GM18520 (cell line): ENCODE measurements around the gene GHRL.
"Not testable (repeated sequence)": the region's sequence is repeated elsewhere in the genome, so short reads cannot be mapped to it uniquely, and the experiment has no call there.

Source experiments
- ATAC-seq: cut with Tn5 transposase; IDR thresholded peaks from one replicate; pipeline ENCODE4 v1.9.1; 2021; ENCODE audit not compliant: unreplicated experiment

The GHRL gene

DNA sequence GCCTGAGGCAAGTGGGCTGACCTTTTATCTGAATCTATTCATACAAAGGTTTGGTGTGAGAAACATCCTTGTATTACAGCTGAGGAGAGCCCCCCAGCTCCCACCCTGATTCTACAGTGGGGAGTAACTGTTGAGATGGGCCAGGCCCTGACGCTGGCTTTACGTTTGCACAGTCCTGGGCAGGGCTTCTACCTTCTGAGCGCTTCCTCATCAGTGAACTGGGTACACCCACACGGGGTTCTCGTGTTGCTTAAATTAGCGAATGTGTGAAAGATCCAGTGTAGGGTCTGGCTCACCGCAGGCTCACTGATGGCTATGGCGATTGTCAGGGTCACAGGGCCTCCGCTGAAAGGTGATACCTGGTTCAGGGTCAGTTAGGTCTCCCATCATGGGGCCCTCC, 7.3 kb upstream of the GHRL start:
- no peak for ATAC-seq

DNA sequence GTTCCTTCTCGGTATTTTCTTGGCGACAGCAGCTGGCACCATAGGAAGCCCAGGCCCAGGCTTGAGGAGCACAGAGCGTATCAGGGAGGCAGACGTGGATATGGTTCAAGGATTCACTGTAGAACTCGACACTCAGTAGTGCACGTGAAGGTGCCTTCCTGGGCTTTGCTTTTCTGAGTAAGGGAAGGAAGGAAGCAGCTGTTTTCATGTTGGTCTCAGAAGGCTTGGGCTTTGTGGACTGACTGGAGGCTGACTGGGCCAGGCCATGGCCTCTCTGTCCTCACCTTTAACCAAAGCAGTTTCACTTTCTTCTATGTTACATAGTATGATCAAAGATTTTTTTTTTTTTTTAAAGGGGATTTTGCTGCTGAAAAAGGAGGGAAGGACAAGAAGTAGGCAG, 6.9 kb upstream of the GHRL start:
- ATAC-seq, result peak; percentile 59

DNA sequence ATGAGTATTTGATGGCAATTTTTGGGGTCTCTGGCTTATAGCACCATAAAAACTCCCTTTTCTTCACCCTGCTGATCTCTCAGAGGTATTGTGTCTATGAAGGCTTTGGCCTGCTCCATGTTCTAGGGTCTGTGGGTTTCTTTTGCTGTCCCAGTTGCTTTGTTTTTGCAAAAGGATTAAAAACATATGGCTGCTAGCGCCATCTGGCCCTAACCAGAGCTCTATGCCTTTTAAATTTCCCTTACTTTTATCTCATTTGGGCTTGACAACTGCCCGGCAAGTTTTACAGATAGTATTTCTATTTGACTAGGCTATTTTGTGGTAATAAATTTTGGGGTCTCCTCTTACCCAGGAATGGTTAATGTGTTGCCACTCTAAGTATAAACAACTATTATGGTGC, 6.4 kb upstream of the GHRL start:
- no peak for ATAC-seq

DNA sequence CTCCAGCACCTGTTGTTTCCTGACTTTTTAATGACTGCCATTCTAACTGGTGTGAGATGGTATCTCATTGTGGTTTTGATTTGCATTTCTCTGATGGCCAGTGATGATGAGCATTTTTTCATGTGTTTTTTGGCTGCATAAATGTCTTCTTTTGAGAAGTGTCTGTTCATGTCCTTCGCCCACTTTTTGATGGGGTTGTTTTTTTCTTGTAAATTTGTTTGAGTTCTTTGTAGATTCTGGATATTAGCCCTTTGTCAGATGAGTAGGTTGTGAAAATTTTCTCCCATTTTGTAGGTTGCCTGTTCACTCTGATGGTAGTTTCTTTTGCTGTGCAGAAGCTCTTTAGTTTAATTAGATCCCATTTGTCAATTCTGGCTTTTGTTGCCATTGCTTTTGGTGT, 5.3 kb upstream of the GHRL start:
- ATAC-seq, result not testable (repeated sequence)

DNA sequence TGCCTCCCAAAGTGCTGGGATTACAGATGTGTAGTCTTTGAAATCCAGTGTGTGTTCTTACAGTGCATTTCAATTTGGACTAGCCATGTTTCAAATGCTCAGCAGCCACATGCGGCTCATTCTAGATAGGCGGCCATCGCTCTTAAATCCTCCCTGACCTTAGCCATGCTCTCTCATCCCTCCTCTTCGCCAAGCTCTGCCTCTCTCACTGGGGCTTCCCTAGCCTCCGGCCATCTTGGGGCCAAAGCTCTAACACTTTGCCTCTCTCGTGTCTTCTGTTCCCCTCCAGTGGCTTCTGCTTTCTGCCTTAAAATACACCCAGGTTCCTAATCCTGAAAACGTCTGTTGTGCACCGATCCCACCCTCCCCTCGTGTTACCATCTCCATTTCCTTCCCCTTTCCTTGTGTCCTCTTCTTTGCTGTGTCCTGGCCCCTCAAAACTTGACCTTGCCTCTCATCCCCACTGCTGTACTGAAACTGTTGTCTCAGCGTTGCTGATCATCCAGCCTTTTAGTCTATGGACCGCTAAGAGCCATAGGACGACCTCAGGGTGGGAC, 1.4 kb upstream of the GHRL start:
- no peak for ATAC-seq

DNA sequence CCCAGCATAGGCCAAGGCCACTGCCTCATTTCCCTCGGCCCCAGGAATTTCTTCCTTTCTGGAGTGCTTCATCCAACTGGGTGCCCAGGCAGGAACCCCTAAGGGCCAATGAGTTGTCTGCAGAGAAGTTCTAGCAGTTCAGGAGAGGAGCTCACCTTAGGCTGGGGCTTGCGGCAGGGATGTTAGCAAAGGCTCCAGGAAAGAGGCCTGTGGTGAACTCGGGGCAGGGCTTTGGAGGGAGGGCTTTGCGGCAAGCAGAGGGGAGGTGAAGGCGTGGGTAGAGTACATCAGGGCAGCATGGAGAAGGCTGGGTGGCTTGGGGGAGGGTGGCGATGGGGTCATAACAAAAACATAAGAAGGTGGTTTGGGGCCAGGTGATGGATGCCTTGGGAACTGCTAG, 1.1 kb downstream of the GHRL start:
- no peak for ATAC-seq

DNA sequence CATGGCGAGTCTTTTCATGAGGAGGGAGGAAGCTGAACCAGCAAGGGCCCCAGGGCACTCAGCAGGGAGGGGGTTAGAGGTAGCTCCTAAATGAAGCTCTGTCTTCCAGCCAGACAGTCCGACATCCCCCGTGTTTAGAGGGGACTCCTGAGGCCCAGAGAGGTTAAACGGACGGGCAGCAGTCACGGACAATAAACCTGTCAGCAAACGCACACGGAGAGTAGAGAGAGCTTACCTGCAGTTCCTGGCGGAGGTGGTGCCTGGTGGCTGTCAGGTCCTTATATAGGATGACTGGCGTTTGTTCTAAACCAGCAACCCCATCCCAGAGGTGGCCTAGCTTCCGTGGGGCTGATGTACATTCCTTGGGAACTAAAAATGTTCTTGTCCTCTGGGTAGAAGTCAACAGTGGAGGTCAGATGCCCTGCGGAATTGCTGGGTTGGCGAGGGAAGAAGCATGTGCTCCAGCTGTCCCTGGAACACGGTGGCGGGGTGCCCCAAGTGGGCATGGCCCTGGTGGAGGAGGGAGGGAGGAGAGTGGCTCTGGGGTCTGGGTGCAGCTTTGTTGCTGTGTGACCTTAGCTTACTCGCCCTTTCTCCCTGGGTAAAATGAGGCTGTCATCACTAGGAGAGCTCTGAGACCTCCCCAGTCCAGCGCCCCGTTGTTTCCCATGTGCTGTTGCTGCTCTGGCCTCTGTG, 2.1 kb downstream of the GHRL start:
- ATAC-seq, result no peak

DNA sequence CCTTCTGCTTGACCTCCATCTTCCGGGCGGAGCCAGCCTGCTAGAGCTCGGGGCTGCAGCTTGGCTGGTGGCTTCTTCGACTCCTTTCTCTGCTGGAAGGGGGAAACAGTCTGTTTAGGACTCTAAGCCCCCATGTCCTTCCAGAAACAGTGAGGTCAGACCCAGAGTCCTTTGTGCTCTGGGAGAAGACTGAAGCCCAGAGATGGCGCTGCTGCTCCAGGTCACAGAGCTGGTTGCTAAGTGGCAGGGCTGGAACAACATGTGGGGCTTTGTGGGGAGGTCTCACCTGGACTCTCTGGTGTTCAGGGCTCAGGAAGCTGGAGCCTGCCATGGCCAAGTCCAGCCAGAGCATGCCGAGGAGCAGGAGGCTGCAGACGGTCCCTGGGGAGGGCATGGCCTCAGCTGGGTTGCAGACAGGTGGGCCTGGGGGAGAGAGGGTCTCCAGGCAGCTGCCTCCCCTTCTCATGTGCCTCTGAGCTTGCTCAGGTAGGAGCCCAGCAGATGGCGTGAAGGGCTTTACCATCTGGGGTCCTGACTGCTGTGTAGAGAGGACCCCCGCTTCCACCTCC, 2.9 kb downstream of the GHRL start:
- ATAC-seq, result no peak

DNA sequence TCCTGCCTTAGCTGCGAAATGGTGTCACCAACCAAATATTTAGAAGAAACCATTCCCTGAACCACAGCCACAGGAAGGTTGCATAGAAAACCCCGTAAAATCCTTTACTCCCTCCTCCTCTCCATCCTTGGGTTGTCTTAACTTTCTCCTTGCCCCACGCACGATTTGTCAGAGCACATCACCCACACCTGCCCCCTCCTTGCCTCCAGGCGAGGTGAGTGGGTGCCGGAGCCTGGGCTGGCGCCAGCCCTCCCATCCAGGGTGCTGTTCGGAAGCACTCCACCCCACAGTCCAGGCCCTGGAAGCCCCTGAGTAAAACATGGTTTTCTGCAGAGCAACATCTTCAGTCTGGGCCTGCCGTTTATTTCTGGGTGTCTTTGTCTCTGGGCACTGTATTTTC, 3.7 kb downstream of the GHRL start:
- ATAC-seq, result no peak

DNA sequence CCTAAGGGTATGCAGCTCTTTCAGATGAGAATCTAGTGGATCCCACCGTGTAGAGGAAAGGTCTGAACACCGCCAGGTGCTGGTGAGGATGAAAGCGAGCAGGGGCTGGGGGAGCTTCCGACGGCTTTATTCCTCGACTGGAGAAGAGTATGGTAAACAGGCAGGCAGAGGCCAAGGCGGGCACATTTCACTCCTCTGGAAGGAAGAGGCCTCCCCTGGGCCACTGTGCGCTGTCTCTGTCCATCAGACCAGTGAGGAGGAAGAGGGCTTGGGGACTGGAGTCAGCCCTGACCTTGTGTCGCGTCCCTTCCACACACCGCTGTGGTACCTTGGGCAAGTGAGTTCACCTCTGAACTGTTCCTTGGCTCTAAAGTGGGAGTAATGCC, 4.2 kb downstream of the GHRL start:
- ATAC-seq, result no peak

DNA sequence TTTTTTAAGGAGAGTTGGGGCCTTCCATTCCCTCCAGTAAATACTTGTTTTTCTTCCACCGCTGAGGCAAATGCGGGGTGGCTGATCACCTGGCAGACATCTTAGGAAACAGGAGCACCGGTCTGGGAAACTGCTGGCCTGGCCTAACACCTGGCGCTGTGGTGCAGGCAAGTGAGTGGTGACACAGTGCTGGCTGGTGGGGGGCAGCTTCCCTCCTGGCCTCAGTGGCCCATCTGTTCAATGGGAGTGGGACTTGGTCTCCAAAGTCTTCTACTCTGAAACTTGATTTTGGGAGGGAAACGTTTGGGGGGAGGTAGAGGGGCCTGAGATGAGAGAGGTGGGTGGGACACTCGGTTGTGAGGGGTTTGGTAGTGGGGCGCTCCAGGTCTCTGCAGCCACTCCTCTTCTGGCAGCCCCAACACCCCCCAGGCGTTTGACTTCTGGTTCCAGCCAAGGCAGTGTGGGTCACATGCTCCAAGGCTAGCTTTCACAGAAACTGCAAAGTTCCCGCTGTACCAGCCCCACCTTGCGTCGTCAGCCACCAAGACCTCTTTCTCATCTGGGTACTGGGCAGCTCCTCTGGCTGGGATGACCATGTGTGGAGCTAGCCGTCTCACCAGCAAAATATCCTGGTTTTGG, 4.7 kb downstream of the GHRL start:
- ATAC-seq, result no peak

DNA sequence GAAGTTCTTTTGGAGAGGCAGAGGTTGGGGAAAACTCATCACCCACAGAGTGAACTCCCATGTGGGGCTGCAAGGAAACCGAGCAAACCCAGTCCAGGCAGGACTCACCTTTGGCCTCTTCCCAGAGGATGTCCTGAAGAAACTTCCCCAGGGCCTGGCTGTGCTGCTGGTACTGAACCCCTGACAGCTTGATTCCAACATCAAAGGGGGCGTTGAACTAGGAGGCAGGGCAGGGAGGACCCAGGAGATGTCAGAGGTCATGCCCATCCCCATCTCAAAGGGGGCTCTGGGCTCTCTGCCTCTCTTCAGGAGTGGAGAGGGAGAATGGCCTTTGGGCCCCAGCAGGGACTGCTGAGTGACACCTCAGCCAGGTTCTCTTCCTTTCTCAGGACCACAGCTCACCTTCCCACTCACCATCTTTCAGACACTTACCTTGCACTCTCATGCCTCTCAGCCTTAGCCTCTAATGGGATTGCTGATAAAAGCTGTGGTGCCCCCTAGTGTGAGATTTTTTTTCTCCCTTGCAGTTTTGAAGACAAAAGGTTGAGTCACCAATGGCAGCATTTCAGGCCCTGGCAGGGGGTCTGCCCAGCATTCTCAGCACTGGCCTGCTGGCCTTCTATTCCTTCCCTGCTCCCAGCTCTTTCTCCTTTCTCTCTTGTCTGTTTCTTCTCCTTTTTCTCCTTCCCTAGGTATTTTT, 6.0 kb downstream of the GHRL start:
- ATAC-seq, result no peak

DNA sequence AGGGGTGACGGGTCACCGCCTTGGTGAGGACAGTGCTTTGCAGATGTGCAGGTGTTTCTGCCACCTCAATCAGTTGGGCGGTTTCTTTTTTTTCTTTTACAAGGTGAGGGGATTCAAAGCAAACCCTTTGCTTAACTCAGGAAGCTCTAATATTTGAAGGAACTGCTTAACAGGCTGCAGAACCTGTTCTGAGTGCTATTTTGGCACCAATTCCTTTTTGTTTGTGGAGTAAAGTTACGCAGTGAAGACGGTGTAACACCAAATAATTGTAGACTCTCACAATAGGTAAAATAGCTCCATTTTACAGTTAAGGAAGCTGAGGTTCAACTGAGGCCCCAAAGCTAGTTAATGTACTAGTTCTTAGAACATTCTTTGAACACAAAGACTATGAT, 6.6 kb downstream of the GHRL start:
- ATAC-seq, result no peak

DNA sequence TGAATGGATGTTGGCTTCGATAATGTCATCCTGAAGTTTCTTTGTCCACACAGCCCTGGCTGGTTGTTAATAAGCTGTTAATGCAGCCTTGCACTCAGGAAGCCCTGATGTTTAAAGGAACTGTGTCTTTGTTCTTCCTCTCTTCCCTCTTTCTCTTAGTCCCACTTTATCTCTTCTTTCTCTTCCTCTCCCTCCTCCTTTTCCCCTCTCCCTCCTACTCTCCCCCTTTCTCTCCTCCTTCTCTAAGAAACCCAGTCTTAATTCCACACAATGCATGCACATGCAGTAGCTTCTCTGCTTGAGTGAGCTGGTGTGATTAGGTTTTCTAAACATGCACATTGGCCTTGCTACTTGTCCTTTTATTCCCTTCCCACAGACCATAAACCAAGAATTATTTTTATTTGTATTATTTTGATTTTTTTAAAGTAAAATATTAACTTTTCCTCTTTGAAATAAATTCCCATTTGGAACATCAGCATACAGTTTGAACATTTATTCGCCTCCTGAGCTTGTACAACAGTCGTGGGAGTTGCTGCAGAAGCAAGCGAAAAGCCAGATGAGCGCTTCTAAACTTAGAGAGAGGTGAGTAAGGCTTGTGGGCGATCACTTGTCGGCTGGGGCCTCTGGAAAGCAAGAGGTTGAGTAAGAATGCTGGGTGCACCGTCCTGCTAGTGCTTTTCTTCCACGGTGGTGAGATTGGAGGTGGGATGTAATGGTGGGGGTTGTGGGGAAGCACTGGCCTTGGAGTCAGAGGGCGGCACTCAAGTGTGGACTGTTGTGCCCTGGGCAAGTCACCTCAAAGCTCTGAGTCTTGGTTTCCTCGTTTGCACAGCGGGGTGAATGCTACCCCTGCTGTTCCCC, 7.2 kb downstream of the GHRL start:
- ATAC-seq, result no peak

DNA sequence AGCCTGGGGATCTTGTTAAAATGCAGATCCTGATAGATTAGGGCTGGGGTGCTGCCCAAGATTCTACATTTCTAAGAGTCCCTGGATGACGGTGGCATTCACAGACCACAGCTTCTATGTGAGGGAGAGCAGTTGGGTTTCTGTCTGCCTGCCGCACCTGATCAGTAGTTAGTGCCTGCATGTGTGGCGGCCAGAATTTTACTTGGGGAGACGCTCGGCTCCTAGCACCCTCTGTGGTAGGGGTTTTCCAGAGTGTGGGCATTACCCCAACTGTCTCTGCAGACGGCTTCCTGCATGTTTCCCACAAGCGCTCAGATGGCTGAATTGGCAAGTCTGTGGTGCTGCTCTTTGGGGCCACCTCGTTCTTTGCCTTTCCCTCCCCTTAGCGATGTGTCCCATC, 8.3 kb downstream of the GHRL start:
- no peak for ATAC-seq

DNA sequence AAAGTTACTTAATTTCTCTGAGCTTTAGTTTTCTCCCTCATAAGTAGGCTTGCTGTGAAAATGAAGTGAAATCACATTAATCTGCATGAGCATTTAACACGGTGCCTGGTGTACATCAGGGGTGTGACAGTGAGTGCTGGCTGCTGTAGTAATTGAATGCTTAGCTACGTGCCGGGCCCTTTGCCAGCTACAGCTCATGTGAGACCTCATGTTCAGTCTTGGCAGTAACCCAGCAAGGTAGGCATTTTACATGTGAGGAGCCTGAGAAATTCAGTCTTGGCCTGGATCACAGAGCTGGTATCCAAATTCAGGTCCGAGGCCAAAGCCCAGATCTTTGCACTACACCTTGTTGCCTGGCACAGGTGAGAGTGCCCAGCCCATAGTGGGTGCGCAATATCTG, 9.1 kb downstream of the GHRL start:
- ATAC-seq, result no peak

DNA sequence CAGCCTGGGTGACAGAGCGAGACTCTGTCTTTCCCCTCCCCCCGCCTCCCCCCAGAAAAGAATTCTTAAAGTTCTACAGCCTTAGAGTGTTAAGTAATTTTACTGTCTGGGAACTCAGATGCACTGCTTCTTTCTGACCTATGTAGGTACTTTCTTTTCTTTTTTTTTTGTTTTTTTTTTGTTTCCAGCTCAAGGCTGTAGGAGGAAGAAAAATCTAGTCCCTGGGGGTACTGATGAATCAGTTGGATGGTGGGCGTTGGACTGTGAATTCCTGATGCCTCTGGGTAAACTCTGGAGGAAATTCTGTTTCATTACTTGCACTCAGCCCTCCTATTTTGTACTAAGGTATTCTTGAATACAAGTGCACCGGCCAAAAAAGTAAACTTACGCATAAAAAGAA, 10.8 kb downstream of the GHRL start:
- no peak for ATAC-seq

DNA sequence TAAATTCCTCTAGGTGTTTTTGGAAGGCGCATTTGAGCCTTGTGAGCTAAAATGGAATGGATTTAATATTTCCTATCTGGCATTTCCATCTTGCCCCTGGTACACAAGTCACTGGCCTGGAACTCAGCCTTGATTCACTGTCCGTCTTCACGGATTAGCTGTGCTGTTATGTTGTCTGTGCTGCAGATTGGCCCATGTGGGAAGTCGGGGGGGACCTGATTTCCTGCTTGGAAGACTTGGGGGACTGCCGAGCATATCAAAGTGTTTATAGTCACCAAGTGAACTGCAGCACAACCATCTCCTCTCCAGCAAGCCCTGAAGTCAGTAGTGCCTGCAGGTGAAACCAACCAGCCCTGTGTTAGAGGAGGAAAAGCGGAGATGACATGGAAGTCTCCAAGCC, 12.2 kb downstream of the GHRL start:
- ATAC-seq, result no peak

DNA sequence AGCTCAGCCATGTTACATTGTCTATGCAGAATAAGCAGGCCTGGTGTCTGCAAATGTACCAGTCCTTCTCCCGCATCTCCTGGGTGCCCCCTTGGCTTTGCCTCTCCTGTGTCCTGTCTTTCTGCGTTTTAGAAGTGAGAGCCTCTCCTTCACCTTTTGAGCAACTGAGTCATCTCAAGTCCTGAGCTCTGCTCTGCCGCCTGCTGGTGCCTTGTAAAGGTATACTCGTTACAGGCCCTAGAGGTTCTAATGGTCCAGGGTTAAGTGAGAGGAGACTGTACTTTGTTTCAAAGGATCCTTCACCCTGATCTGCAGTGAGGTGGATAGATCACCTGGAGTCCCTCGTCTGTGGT, 12.6 kb downstream of the GHRL start:
- ATAC-seq, result no peak

DNA sequence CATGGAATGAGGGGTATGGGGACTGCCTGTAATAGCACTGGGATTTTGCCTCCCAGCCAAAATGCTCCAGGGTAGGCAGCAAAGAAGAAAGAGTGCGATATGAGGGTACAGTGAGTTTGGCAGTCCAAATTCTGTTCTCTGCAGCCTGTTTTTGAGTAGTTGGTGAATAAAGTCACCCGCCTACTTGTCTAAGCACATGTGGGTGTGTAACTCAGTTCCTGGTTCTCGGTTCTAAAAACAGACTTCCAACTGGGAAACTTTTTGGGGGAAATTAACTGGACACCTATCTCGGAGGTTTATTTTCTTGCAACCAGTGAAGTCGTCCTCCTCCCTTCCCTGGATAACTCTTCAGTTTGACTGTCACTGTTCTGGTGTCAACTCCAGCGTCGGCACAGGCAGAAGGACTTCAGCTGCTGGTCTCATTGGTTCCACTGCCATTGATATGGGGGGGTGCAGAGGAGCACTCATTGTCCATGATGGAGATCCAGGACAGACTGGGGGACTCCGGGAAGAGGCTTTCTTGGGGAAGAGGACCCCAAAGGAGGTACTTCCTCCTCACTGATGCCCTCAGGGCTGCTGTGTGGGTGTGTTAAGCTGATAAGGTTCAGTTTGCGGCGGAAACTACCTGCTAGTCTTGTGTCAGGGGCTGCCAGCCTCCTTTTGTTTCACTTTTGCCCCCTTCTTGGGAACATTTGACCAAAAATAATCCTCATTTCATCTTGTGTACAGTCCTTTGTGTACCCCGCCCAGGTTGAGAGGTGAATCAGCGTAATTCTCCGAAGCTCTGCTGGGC, 13.2 kb downstream of the GHRL start:
- no peak for ATAC-seq
